Transverse colon (tissue), 4 donors: ENCODE data around the gene RBM27. TPM values are rescaled to one million over a fixed set of nuclear protein-coding genes. Genes with fewer than 3 reads are reported as not detected.
"Not testable (repeated sequence)": the region's sequence is repeated elsewhere in the genome, so short reads cannot be mapped to it uniquely, and the experiment has no call there.

ENCODE experiments used
- DNase-seq: peaks from one replicate; pipeline ENCODE4 v3.0.0-alpha.2; 2019
- H3K27ac ChIP-seq, 4 donors: fragments of 200-600 bp; sonication (generic); 2 replicates each; pipeline ENCODE4 v1.5.1; 2016 to 2018; ENCODE audit warnings: inconsistent platforms in 4 of 4
- H3K27me3 ChIP-seq: fragments of 200-600 bp; sonication (generic); 2 replicates; pipeline ENCODE4 v1.5.1; 2017; ENCODE audit warnings: inconsistent platforms
- H3K36me3 ChIP-seq, 4 donors: fragments of 200-600 bp; sonication (generic); 2 replicates each; pipeline ENCODE4 v1.5.1; 2017 to 2019; ENCODE audit warnings: inconsistent platforms in 4 of 4
- H3K4me1 ChIP-seq, 4 donors: fragments of 200-600 bp; sonication (generic); 2 replicates each; pipeline ENCODE4 v1.5.1; 2017 to 2020; ENCODE audit warnings: inconsistent platforms in 4 of 4
- H3K4me3 ChIP-seq, 4 donors: fragments of 200-600 bp; sonication (generic); 1 replicate in 1 of 4; 2 replicates in 3 of 4; pipeline versions ENCODE4 v1.5.1 to v1.6.1; 2017 to 2019; ENCODE audit warnings: inconsistent platforms in 4 of 4
- H3K9me3 ChIP-seq, 2 donors: fragments of 200-600 bp; sonication (generic); 2 replicates each; pipeline ENCODE4 v1.5.1; 2017 to 2019; ENCODE audit warnings: inconsistent platforms in 2 of 2
- CTCF ChIP-seq, 5 experiments: fragments of 200-600 bp in 3 of 5; fragments of 450-650 bp in 2 of 5; sonication (generic) in 3 of 5; IDR thresholded peaks; 1 replicate in 2 of 5; 2 replicates in 3 of 5; pipeline ENCODE4 v1.5.1; 2016 to 2017; ENCODE audit warnings: antibody characterized with exemption in 5 of 5, inconsistent platforms in 3 of 5, mild to moderate bottlenecking in 2 of 5, moderate library complexity in 1 of 5
- EP300 ChIP-seq: sonication (generic); formaldehyde crosslinking; IDR thresholded peaks from one replicate; pipeline ENCODE4 v1.6.1; 2017; ENCODE audit warnings: antibody characterized with exemption, low read depth
- POLR2A ChIP-seq: fragments of 450-650 bp; IDR thresholded peaks from one replicate; pipeline ENCODE4 v1.6.1; 2016; ENCODE audit warnings: antibody characterized with exemption, mild to moderate bottlenecking, moderate library complexity
- POLR2AphosphoS5 ChIP-seq, 3 donors: sonication (generic); formaldehyde crosslinking; IDR thresholded peaks; one replicate each; pipeline ENCODE4 v1.6.1; 2016; ENCODE audit warnings: antibody characterized with exemption in 3 of 3
- WGBS, 2 donors: methylation state at CpG; one replicate each; pipeline ENCODE4 v1.1.5; 2018; ENCODE audit warnings: low coverage in 1 of 2; 5-methylcytosine and 5-hydroxymethylcytosine counted together
- in situ Hi-C, 4 donors: fragments of 200-750 bp; cut with MboI; loops; one replicate each; pipeline versions ENCODE4 v1.15.0 to v1.15.1; 2017; ENCODE audit warnings: low sequenced_read_pairs in 3 of 4, low pct_ligation_motif_present in 1 of 4, low pct_unique_long_range_greater_than_20kb in 1 of 4
- intact Hi-C: fragments of 100-400 bp; cut with DNase I; formaldehyde crosslinking; loops from one replicate; pipeline ENCODE4 v1.15.1; 2023; ENCODE audit warnings: low total_unique reads
- total RNA-seq, 4 donors: library from RNA; depleted of rRNA; stranded (reverse); fragments of >200 nt; gene quantifications; one replicate each; pipeline ENCODE4 v1.1.0, GENCODE V29; 2016

The RBM27 gene
- total RNA-seq, 4 donors from 2014 or later, result 6.0 to 21.6 (median 14.9) TPM

- Histone ChIP-seq H3K27me3 (no peaks in the 10 kb centered on the region), H3K36me3 (peaks cover 0 to 10% (median 4%) of the 10 kb centered on the region in 4 donors), H3K4me3 (no peak overlapping the region), H3K4me1 (peaks cover 4 to 24% (median 9%) of the 10 kb centered on the region in 4 donors), H3K9me3 (no peaks in the 10 kb centered on the region), H3K27ac (no peak overlapping the region)
- in situ Hi-C loops, result no loop called here
- intact Hi-C loops, result no loop called here
- 85 to 87% methylated on average over 5 of the region's 5 CpGs for WGBS, 2 donors
- no peak for DNase-seq
- no peak for TF ChIP-seq POLR2A
- no peak for TF ChIP-seq CTCF (IDR thresholded peaks at IDR 0.05)
- TF ChIP-seq POLR2AphosphoS5 (IDR thresholded peaks at IDR 0.05), result no peak
- no peak for TF ChIP-seq EP300
Measured at GRCh38 chr5:146176805-146177204, 26.6 kb upstream of the RBM27 start.

GRCh38 chr5:146179696-146180095 lies 23.7 kb upstream of the RBM27 start:
- 70% methylated on average over 1 of the region's 1 CpG; no CpG with 5 or more reads in 1 of the 2 donors for WGBS, 2 donors
- TF ChIP-seq EP300, result no peak
- no peak for TF ChIP-seq CTCF (IDR thresholded peaks at IDR 0.05)
- TF ChIP-seq POLR2A, result no peak
- no peak for TF ChIP-seq POLR2AphosphoS5 (IDR thresholded peaks at IDR 0.05)
- in situ Hi-C loops, result no loop called here

GRCh38 chr5:146183403-146183802 lies 20.0 kb upstream of the RBM27 start:
- intact Hi-C loops, in situ Hi-C loops, H3K36me3 ChIP-seq, H3K9me3 ChIP-seq, H3K27me3 ChIP-seq, DNase-seq: not testable (repeated sequence)
- WGBS, 2 donors, result 93 to 100% methylated on average over 4 to 21 of the region's 21 CpGs
- Histone ChIP-seq H3K4me3 (peak overlapping the region in 3 of 4 donors; percentile 54 to 74 (median 57)), H3K27ac (peak overlapping the region; percentile 79 to 89 (median 86)), H3K4me1 (peaks cover 4 to 30% (median 13%) of the 10 kb centered on the region in 4 donors)

More at GRCh38 chr5:146179696-146180095, 23.7 kb upstream of the RBM27 start:
- no peaks in the 10 kb centered on the region for H3K9me3 ChIP-seq
- H3K27me3 ChIP-seq, result no peaks in the 10 kb centered on the region
- peak overlapping the region in 1 of 4 donors; percentile 9 for H3K27ac ChIP-seq
- peaks cover 0 to 7% (median 0%) of the 10 kb centered on the region in 4 donors for H3K36me3 ChIP-seq
- H3K4me3 ChIP-seq, result no peak overlapping the region
- peaks cover 4 to 30% (median 13%) of the 10 kb centered on the region in 4 donors for H3K4me1 ChIP-seq
- intact Hi-C loops, result no loop called here
- DNase-seq, result no peak

GRCh38 chr5:146185161-146185560 lies 18.2 kb upstream of the RBM27 start:
- no peak overlapping the region for H3K27ac ChIP-seq
- no peak for DNase-seq
- peaks cover 4 to 22% (median 13%) of the 10 kb centered on the region in 4 donors for H3K4me1 ChIP-seq
- 58 to 73% methylated on average over 2 of the region's 2 CpGs for WGBS, 2 donors
- H3K9me3 ChIP-seq, result no peaks in the 10 kb centered on the region
- H3K27me3 ChIP-seq, result no peaks in the 10 kb centered on the region
- in situ Hi-C loops (no loop called here), intact Hi-C loops (no loop called here)
- H3K4me3 ChIP-seq, result no peak overlapping the region
- TF ChIP-seq POLR2AphosphoS5 (IDR thresholded peaks at IDR 0.05), result no peak
- no peak for TF ChIP-seq CTCF (IDR thresholded peaks at IDR 0.05)
- no peak for TF ChIP-seq POLR2A
- TF ChIP-seq EP300, result no peak
- no peaks in the 10 kb centered on the region for H3K36me3 ChIP-seq

- H3K36me3 ChIP-seq, result no peaks in the 10 kb centered on the region
- H3K4me1 ChIP-seq, result peaks cover 0 to 2% (median under 1%) of the 10 kb centered on the region in 4 donors
- no peaks in the 10 kb centered on the region for H3K9me3 ChIP-seq
- intact Hi-C loops, result no loop called here
- in situ Hi-C loops, result no loop called here
- 61 to 83% methylated on average over 1 of the region's 1 CpG for WGBS, 2 donors
- no peak overlapping the region for H3K4me3 ChIP-seq
- no peak for TF ChIP-seq EP300
- TF ChIP-seq POLR2AphosphoS5 (IDR thresholded peaks at IDR 0.05), result no peak
- no peaks in the 10 kb centered on the region for H3K27me3 ChIP-seq
- DNase-seq, result no peak
- H3K27ac ChIP-seq, result no peak overlapping the region
Measured at GRCh38 chr5:146188358-146188757, 15.0 kb upstream of the RBM27 start.
